GM21737 (cell line): ENCODE results near the gene NRAP.

Experiments
- ATAC-seq: cut with Tn5 transposase; IDR thresholded peaks from one replicate; pipeline ENCODE4 v1.9.1; 2021; ENCODE audit warnings: mild to moderate bottlenecking, moderate library complexity; ENCODE audit not compliant: unreplicated experiment

NRAP gene

GRCh38 chr10:113610631-113611601 is 52.9 kb downstream of the NRAP start:
- no peak for ATAC-seq

- ATAC-seq: no peak
Observed at GRCh38 chr10:113609704-113610108, 54.1 kb downstream of the NRAP start.

- no peak for ATAC-seq
Observed at GRCh38 chr10:113605268-113605978, 58.4 kb downstream of the NRAP start.

DNA sequence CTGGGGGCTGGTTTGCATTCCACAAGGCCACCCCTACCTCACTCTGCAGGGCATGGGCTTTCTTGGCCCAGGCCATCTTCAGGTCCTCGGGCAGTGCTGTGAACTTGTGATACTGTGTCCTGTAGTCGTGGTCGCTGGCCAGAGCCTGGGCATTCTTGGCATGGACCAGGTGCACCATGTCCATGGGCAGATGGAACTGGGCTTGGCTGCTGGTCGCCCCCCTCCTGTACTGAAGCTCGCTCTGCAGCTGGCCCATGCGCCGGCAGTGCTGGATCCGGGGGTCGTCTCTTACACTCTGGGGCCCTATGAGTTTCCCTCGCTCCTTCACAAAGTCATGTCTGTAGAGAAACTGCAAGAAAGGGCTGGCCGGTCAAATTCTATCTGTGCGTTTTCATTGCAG is 59.3 kb downstream of the NRAP start:
- ATAC-seq: no peak

DNA sequence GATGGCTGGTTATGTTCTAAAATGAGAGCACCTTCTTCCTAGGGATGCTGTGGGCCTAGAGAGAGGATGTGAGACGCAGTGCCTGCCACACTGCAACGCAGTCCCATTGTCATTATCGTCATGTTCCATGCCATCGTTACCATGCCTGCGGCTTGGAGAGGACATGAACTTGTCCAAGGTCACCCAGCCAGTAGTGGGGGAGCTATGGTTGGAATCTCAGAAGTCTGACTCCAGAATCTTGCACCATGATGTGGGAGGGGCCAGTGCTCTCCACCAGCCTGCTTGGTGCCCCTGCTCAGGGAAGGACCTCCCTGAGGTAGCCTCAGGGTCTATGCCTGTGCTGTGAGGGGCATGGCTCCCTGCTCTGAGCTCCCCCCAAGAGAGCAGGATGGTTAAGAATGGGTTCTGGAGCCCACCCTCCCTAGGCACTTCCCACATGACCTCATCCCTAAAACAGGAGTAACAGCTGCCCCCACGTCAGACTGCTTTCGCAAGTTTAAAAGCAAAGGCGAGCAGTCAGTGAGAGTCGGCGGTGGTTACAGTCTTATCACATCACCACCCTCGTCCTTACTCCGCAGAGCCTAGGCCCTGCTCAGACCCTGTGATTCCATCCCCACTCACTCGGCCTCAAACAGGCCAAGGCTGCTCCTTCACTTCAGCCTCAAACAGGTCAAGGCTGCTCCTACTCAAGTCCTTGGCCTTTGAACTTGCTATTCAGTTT is 60.6 kb downstream of the NRAP start:
- ATAC-seq: no peak

DNA sequence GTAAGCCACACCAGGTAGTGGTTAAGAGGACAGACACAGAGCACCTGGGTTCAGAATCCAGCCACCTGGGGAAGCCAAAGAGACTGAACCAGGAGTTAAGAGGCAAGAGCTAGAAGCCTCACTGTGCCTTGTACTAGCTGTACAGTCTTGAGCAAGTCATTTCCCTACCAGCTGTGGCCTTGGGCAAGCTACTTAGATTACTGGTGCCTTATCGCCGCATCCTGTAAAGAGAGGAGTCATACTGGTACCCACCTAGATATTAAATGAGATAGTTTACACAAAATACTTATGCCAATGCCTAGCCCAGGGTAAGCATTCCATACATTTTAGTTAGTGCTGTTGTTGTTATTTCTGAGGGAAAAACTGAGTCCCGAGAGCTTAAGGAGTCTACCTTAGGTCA is 63.3 kb downstream of the NRAP start:
- no peak for ATAC-seq

GRCh38 chr10:113594652-113595051 is 69.2 kb downstream of the NRAP start:
- no peak for ATAC-seq

DNA sequence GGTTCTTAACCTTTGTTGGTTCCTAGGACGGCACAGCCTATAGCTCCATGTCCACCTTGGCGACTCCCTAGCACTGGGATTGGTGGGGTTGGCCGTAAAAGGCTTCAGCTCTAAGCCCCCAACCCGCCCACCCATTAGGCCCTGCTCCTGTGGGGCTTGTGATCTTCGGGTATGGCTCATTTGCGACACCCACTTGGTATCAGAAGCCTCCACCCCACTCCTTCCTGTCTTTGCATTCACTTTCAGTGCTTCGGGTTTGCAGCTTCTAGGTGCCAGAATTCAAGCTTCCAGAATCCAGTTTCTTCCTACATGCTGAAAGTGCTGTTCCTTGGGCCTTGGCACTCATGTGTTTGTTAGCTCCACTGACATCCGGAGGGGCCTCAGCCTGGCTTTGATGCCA is 71.5 kb downstream of the NRAP start:
- no peak for ATAC-seq

GRCh38 chr10:113590581-113590980 is 73.3 kb downstream of the NRAP start:
- ATAC-seq: no peak

DNA sequence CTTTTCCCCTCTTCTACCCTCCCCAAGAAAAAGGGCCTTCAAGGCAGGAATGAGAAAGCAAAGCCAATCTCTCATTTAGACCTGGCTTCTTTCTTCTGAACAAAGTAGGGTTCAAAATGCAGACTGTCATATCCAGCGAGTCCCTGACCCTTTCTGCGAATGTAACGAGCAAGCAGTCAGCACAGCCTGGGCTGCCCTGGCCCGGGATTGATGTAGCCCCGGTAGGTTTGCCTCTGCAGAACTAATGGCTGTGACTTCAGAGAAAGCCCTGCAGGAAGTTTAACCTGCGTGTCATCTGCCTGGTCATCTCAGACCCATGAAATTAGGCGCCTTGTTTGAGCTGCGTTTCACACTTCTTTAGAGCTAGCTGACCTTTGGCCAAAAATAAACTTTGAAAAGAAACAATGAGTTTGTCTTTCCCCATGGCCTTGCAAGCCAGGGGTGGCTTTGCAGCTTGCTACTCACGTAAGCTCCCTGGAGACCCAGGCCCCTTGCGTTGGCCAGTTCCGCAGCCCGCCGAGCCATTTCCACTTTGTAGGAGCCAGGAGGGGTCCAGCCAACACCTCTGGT is 74.6 kb downstream of the NRAP start:
- ATAC-seq: no peak

DNA sequence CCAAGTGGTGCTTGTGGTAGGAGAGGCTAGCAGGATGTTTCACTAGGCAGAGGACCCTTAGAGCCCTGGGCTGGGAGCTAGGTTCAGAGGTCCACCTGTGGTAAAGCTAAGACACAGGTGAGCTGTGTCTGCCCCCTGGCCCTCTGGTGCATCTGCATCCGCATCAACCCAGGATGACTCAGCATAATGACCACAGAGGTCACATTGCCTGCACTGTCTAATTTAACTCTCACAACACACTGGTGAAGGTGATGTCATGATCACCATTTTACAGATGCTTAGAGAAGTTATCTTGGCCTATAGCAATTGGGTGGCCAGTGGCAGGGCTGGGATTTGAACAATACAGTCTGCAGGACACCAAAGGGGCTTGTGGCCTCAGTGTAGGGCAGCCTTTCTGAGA is 77.9 kb downstream of the NRAP start:
- no peak for ATAC-seq

- no peak for ATAC-seq
Observed at GRCh38 chr10:113583571-113583970, 80.3 kb downstream of the NRAP start.

- ATAC-seq: no peak
Observed at GRCh38 chr10:113581092-113581491, 82.7 kb downstream of the NRAP start.

DNA sequence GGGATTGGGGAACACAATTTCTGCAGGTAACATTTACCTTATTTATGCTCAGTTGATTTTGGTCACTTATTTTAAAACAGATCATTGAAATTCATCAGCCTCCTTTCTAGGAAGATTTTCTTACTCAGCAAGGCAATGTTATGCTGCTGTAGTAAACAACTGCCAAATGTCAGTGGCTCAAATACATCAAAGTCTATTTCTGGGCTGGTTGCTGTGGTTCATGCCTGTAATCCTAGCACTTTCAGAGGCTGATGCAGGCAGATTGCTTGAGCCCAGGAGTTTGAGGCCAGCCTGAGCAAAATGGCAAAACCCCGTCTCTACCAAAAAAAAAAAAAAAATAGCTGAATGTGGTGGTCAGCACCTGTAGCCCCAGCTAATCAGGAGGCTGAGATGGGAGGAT is 85.1 kb downstream of the NRAP start:
- ATAC-seq: no peak

DNA sequence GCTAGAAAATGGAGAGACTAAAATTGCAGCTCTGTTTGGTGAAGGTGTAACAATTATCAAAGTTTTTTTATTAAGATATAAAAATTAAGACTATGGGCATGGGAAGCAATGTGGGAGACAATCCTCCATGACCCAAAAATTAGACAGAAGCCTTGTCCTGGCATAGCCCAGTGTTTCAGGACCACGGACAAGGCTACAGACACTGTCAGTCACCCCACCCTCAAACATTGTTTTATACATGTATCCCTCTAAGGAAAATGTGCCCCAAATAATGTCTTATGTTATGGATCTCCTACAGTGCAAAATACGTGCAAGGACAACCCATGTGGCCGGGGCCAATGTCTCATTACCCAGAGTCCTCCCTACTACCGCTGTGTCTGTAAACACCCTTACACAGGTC is 87.0 kb downstream of the NRAP start:
- no peak for ATAC-seq

DNA sequence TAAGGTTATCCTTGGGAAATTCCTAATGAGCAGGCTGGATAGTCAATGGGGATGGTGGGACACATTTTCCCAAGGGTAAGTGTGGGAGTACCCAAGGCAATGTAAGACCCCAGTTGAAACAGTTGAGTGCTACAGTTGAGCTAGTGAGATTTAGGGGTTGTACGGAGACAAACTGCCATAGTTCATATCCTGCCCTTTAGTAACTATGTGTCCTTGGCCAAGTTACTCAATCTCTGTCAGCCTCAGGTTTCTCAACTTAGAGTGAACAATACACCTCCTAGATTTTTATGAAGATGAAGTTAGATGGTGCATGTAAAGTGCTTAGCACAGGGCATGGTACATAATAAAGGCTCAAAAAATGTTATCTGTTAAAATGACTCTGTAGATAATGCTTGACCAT is 90.5 kb downstream of the NRAP start:
- no peak for ATAC-seq

- ATAC-seq: no peak
Observed at GRCh38 chr10:113572520-113573290, 91.1 kb downstream of the NRAP start.

GRCh38 chr10:113569576-113569975 is 94.3 kb downstream of the NRAP start:
- ATAC-seq: no peak

DNA sequence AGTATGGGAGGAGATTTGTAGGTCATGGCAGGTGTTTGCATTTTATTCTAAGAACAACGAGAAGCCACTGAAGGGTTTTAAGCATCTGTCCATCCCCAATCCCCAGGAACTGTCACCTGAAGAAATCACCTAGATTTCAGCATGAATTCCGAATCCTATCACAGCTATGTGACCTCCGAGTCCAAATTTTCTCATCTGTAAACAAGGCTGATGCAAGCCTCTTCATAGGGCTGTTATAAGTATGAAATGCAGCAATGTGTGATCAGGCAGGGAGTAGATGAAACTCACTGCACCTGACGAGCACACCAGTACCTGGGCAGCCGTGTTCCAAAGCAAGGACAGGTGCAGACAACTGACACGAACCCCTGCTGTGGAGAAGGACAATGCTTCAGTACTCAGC is 97.0 kb downstream of the NRAP start:
- ATAC-seq: no peak

- ATAC-seq: no peak
Observed at GRCh38 chr10:113565364-113565763, 98.5 kb downstream of the NRAP start.
